ENCODE data around the gene CTAG1B.
"Not testable (repeated sequence)": the region's sequence is repeated elsewhere in the genome, so short reads cannot be mapped to it uniquely, and the experiment has no call there.

DNA sequence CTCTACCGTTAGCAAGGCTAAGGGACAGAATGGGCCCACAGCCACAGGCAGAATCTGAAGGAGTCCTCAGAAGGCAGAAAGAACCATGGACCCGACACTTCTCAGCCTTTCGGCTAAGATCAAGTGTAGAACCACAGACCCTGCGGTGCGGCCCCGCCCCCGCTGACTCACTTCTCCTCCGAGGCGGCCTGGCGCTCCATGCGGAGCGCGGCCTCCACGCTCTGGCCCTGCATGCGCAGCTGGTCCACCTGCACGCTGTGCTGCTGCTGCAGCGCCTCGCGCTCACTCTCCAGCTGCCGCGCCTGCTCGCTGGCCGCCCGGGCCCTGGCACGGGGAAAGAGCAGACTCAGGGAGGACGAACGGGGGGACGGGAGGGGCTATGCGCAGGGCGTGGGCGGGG lies 24.6 kb upstream of the CTAG1B start:
- not testable (repeated sequence) for TF ChIP-seq EZH2 (IDR thresholded peaks at IDR 0.05; ENCODE audit: borderline replicate concordance, low read depth, low read length, severe bottlenecking); GATA2 (IDR thresholded peaks at IDR 0.05; ENCODE audit: insufficient read depth, insufficient read length, low read depth, low read length); POLR2AphosphoS5 (IDR thresholded peaks at IDR 0.05; ENCODE audit: insufficient read depth, low read depth, low read length)
- TF ChIP-seq, protein P1, sequence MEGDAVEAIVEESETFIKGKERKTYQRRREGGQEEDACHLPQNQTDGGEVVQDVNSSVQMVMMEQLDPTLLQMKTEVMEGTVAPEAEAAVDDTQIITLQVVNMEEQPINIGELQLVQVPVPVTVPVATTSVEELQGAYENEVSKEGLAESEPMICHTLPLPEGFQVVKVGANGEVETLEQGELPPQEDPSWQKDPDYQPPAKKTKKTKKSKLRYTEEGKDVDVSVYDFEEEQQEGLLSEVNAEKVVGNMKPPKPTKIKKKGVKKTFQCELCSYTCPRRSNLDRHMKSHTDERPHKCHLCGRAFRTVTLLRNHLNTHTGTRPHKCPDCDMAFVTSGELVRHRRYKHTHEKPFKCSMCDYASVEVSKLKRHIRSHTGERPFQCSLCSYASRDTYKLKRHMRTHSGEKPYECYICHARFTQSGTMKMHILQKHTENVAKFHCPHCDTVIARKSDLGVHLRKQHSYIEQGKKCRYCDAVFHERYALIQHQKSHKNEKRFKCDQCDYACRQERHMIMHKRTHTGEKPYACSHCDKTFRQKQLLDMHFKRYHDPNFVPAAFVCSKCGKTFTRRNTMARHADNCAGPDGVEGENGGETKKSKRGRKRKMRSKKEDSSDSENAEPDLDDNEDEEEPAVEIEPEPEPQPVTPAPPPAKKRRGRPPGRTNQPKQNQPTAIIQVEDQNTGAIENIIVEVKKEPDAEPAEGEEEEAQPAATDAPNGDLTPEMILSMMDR (IDR thresholded peaks at IDR 0.05; ENCODE audit: extremely low read depth in 1 of 2, insufficient read depth in 1 of 2, low read depth in 1 of 2, low read length in 2 of 2) = not testable (repeated sequence)
